NCI-H2171 treated with DMSO at 0.1 percent for 48 hours (cell line): ENCODE data around the gene SHLD1.
A peak's percentile ranks its signal among the peaks of the same experiment; 100 is the strongest.

Experiments used
- DNase-seq: peaks from one replicate; lab custom pipeline; 2025; lab: John Stamatoyannopoulos, UW

The SHLD1 gene

GRCh38 chr20:5820738-5821137 lies 70.5 kb downstream of the SHLD1 start:
- no peak for DNase-seq

- DNase-seq, result no peak
Measured at GRCh38 chr20:5821627-5822215, 71.5 kb downstream of the SHLD1 start.

- no peak for DNase-seq
Measured at GRCh38 chr20:5822569-5822968, 72.4 kb downstream of the SHLD1 start.

- no peak for DNase-seq
Measured at GRCh38 chr20:5825130-5825719, 75.0 kb downstream of the SHLD1 start.

- DNase-seq, result no peak
Measured at GRCh38 chr20:5827098-5827853, 77.1 kb downstream of the SHLD1 start.

GRCh38 chr20:5827861-5828260 lies 77.7 kb downstream of the SHLD1 start:
- DNase-seq, result no peak

- peak; percentile 45 for DNase-seq
Measured at GRCh38 chr20:5829241-5829809, 79.1 kb downstream of the SHLD1 start.

GRCh38 chr20:5831539-5832237 lies 81.5 kb downstream of the SHLD1 start:
- no peak for DNase-seq

GRCh38 chr20:5833309-5833941 lies 83.2 kb downstream of the SHLD1 start:
- DNase-seq, result no peak

GRCh38 chr20:5834436-5835005 lies 84.3 kb downstream of the SHLD1 start:
- no peak for DNase-seq

- peak; percentile 100 for DNase-seq
Measured at GRCh38 chr20:5835321-5835821, 85.2 kb downstream of the SHLD1 start.

- DNase-seq, result no peak
Measured at GRCh38 chr20:5835871-5836270, 85.7 kb downstream of the SHLD1 start.

GRCh38 chr20:5836569-5836968 lies 86.4 kb downstream of the SHLD1 start:
- DNase-seq, result no peak

GRCh38 chr20:5840411-5841002 lies 90.3 kb downstream of the SHLD1 start:
- no peak for DNase-seq

GRCh38 chr20:5841522-5841921 lies 91.3 kb downstream of the SHLD1 start:
- no peak for DNase-seq

GRCh38 chr20:5842465-5842864 lies 92.3 kb downstream of the SHLD1 start:
- DNase-seq, result no peak

GRCh38 chr20:5843054-5843592 lies 92.9 kb downstream of the SHLD1 start:
- no peak for DNase-seq

GRCh38 chr20:5844063-5844681 lies 94.0 kb downstream of the SHLD1 start:
- DNase-seq, result peak; percentile 94

GRCh38 chr20:5845681-5846615 lies 95.7 kb downstream of the SHLD1 start:
- DNase-seq, result peak; percentile 89
